GM18498 (cell line): ENCODE measurements around the gene MYCL.
A peak's percentile ranks its signal among the peaks of the same experiment; 100 is the strongest.
"Not testable (repeated sequence)": the region's sequence is repeated elsewhere in the genome, so short reads cannot be mapped to it uniquely, and the experiment has no call there.

ENCODE experiments used
- ATAC-seq: cut with Tn5 transposase; IDR thresholded peaks from one replicate; pipeline ENCODE4 v1.9.1; 2021; ENCODE audit warnings: mild to moderate bottlenecking, moderate library complexity; ENCODE audit not compliant: unreplicated experiment

The MYCL gene

GRCh38 chr1:39919545-39919944 is 17.8 kb upstream of the MYCL start:
- ATAC-seq, result peak; percentile 60

GRCh38 chr1:39917825-39918224 is 16.1 kb upstream of the MYCL start:
- ATAC-seq, result no peak

GRCh38 chr1:39915499-39916129 is 13.9 kb upstream of the MYCL start:
- ATAC-seq, result no peak

GRCh38 chr1:39913136-39913535 is 11.4 kb upstream of the MYCL start:
- not testable (repeated sequence) for ATAC-seq

- ATAC-seq, result no peak
These were observed 8.5 kb upstream of the MYCL start for GRCh38 chr1:39910263-39910662.

- ATAC-seq, result no peak
These were observed 6.8 kb upstream of the MYCL start for GRCh38 chr1:39908534-39908933.

- no peak for ATAC-seq
These were observed 6.1 kb upstream of the MYCL start for GRCh38 chr1:39907528-39908453.

- ATAC-seq, result no peak
These were observed 3.5 kb upstream of the MYCL start for GRCh38 chr1:39905172-39905571.

- ATAC-seq, result no peak
These were observed 717 bp upstream of the MYCL start for GRCh38 chr1:39902460-39902807.

- ATAC-seq, result no peak
These were observed 328 bp downstream of the MYCL start for GRCh38 chr1:39901464-39901713.

GRCh38 chr1:39900662-39901463 is 854 bp downstream of the MYCL start:
- ATAC-seq, result no peak

- no peak for ATAC-seq
These were observed 1.8 kb downstream of the MYCL start for GRCh38 chr1:39899611-39900538.

- ATAC-seq, result no peak
These were observed 2.8 kb downstream of the MYCL start for GRCh38 chr1:39898648-39899603.

- ATAC-seq, result no peak
These were observed 3.5 kb downstream of the MYCL start for GRCh38 chr1:39898191-39898590.

- no peak for ATAC-seq
These were observed 4.6 kb downstream of the MYCL start for GRCh38 chr1:39896909-39897685.

GRCh38 chr1:39895731-39896480 is 5.8 kb downstream of the MYCL start:
- ATAC-seq, result no peak

GRCh38 chr1:39894884-39895495 is 6.7 kb downstream of the MYCL start:
- no peak for ATAC-seq
